IMR-90 (cell line): ENCODE data around the gene TRAPPC12. TPM values are rescaled to one million over a fixed set of nuclear protein-coding genes. Genes with fewer than 3 reads are reported as not detected.

Experiments used
- ATAC-seq: fragments of 200-7000 bp; cut with Tn5 transposase; 2 replicates; pipeline ENCODE4 v1.9.1; 2020; ENCODE audit warnings: low read depth, mild to moderate bottlenecking, moderate library complexity
- BruUV-seq: library from RNA; stranded (reverse); fragments of 400-500 nt; replicated peaks from 2 replicates; lab custom pipeline; 2021; lab: Mats Ljungman, UMichigan
- CTCF ChIA-PET: fragments of 300-600 bp; formaldehyde crosslinking; extraction: SDS; loops from one replicate; lab custom pipeline; 2021; ENCODE audit warnings: antibody characterized with exemption; lab: Yijun Ruan, JAX
- POLR2A ChIA-PET: fragments of 300-600 bp; sonication (Branson Sonifier 250); formaldehyde crosslinking; loops from one replicate; lab custom pipeline; 2022; ENCODE audit warnings: antibody characterized with exemption; ENCODE audit not compliant: unreplicated experiment; lab: Charles Lee
- DNase-seq: peaks from one replicate; pipeline ENCODE4 v3.0.0; 2013
- H2AFZ ChIP-seq: replicated peaks from 2 replicates; pipeline ENCODE3; 2013; ENCODE audit warnings: low read length, mild to moderate bottlenecking; ENCODE audit not compliant: poor library complexity
- H2AK5ac ChIP-seq: 2 replicates; pipeline ENCODE4 v1.6.1; 2013; ENCODE audit warnings: low read depth, low read length, inconsistent platforms
- H2AK9ac ChIP-seq: replicated peaks from 2 replicates; pipeline ENCODE3; 2013; ENCODE audit warnings: mild to moderate bottlenecking, low read depth, low read length, moderate library complexity; ENCODE audit not compliant: poor library complexity
- H2BK120ac ChIP-seq: 2 replicates; pipeline ENCODE4 v1.6.1; 2013; ENCODE audit warnings: low read depth, low read length, inconsistent platforms
- H2BK15ac ChIP-seq: 3 replicates; pipeline ENCODE4 v1.6.1; 2013; ENCODE audit warnings: low read depth, low read length, inconsistent platforms
- H2BK20ac ChIP-seq: 2 replicates; pipeline ENCODE4 v1.6.1; 2013; ENCODE audit warnings: low read depth, mild to moderate bottlenecking, inconsistent platforms, low read length, moderate library complexity
- H2BK5ac ChIP-seq: 2 replicates; pipeline ENCODE4 v1.6.1; 2013; ENCODE audit warnings: mild to moderate bottlenecking, low read depth, low read length, inconsistent platforms; ENCODE audit not compliant: poor library complexity, severe bottlenecking
- H3K14ac ChIP-seq: replicated peaks from 2 replicates; pipeline ENCODE4 v1.6.1; 2013; ENCODE audit warnings: low read depth, low read length, inconsistent platforms
- H3K18ac ChIP-seq: 2 replicates; pipeline ENCODE4 v1.6.1; 2013; ENCODE audit warnings: low read depth, low read length, control low read depth
- H3K23ac ChIP-seq: 2 replicates; pipeline ENCODE4 v1.6.1; 2013; ENCODE audit warnings: low read depth, low read length, inconsistent platforms
- H3K27ac ChIP-seq: 2 replicates; pipeline ENCODE4 v1.5.1; 2013; ENCODE audit warnings: mild to moderate bottlenecking, control low read depth, low read length; ENCODE audit not compliant: insufficient read depth
- H3K27me3 ChIP-seq: 2 replicates; pipeline ENCODE4 v1.6.1; 2013; ENCODE audit warnings: low read length; ENCODE audit not compliant: control insufficient read depth, insufficient read depth
- H3K36me3 ChIP-seq: 2 replicates; pipeline ENCODE4 v1.6.1; 2013; ENCODE audit warnings: low read length, mixed read lengths; ENCODE audit not compliant: control insufficient read depth, insufficient read depth
- H3K4ac ChIP-seq: 2 replicates; pipeline ENCODE4 v1.6.1; 2013; ENCODE audit warnings: low read depth, low read length, inconsistent platforms
- H3K4me1 ChIP-seq: 2 replicates; pipeline ENCODE4 v1.6.1; 2013; ENCODE audit warnings: low read length, mixed read lengths; ENCODE audit not compliant: control insufficient read depth, insufficient read depth
- H3K4me2 ChIP-seq: 2 replicates; pipeline ENCODE4 v1.6.1; 2013; ENCODE audit warnings: low read depth, mild to moderate bottlenecking, control low read depth, low read length, moderate library complexity
- H3K4me3 ChIP-seq: 2 replicates; pipeline ENCODE4 v1.5.1; 2013; ENCODE audit warnings: low read depth, mild to moderate bottlenecking, control low read depth, low read length, moderate library complexity; ENCODE audit not compliant: insufficient read depth
- H3K56ac ChIP-seq: 2 replicates; pipeline ENCODE4 v1.6.1; 2013; ENCODE audit warnings: low read length, inconsistent platforms; ENCODE audit not compliant: insufficient read depth; ENCODE audit errors: extremely low read depth
- H3K79me1 ChIP-seq, 2 experiments: 2 replicates each; pipeline ENCODE4 v1.6.1; 2013; ENCODE audit warnings: low read length in 2 of 2, inconsistent platforms in 1 of 2, low read depth in 1 of 2
- H3K9ac ChIP-seq: 2 replicates; pipeline ENCODE4 v1.6.1; 2013; ENCODE audit warnings: low read depth, low read length, control low read depth
- H3K9me1 ChIP-seq: 2 replicates; pipeline ENCODE4 v1.6.1; 2013; ENCODE audit warnings: low read length, inconsistent platforms; ENCODE audit not compliant: insufficient read depth
- H3K9me3 ChIP-seq: 2 replicates; pipeline ENCODE4 v1.6.1; 2013; ENCODE audit warnings: low read length; ENCODE audit not compliant: control insufficient read depth, insufficient read depth
- H4K20me1 ChIP-seq: 2 replicates; pipeline ENCODE4 v1.6.1; 2013; ENCODE audit warnings: low read length, inconsistent platforms; ENCODE audit not compliant: insufficient read depth
- H4K5ac ChIP-seq: 2 replicates; pipeline ENCODE4 v1.6.1; 2013; ENCODE audit warnings: mild to moderate bottlenecking, low read depth, low read length, control low read depth
- H4K8ac ChIP-seq, 2 experiments: 2 replicates each; pipeline ENCODE4 v1.6.1; 2013; ENCODE audit warnings: low read depth in 2 of 2, low read length in 2 of 2, control low read depth in 1 of 2, inconsistent platforms in 1 of 2
- H4K91ac ChIP-seq: 2 replicates; pipeline ENCODE4 v1.6.1; 2013; ENCODE audit warnings: low read depth, low read length, inconsistent platforms; ENCODE audit not compliant: insufficient read depth
- CEBPB ChIP-seq: IDR thresholded peaks from 2 replicates; pipeline ENCODE4 v1.6.1; 2012; ENCODE audit warnings: low read depth, low read length, improper control_type of control experiment
- POLR2A ChIP-seq: IDR thresholded peaks from 2 replicates; pipeline ENCODE4 v1.6.1; 2012; ENCODE audit warnings: mild to moderate bottlenecking, low read depth, low read length
- RCOR1 ChIP-seq: IDR thresholded peaks from 2 replicates; pipeline ENCODE4 v1.6.1; 2012; ENCODE audit warnings: mild to moderate bottlenecking, low read length, improper control_type of control experiment; ENCODE audit not compliant: insufficient replicate concordance
- SMC3 ChIP-seq: fragments of 150-350 bp; IDR thresholded peaks from 2 replicates; pipeline ENCODE4 v1.6.1; 2016; ENCODE audit warnings: low read depth, mild to moderate bottlenecking, antibody characterized with exemption, low read length, moderate library complexity
- WGBS, 2 experiments: methylation state at CpG; one replicate each; pipeline versions ENCODE4 v1.1.5 to v1.1.7; 2013; ENCODE audit warnings: missing lambda C conversion rate in 2 of 2; ENCODE audit not compliant: insufficient read length in 1 of 2; ENCODE audit errors: extremely low coverage in 2 of 2; 5-methylcytosine and 5-hydroxymethylcytosine counted together
- dilution Hi-C: fragments of 300-500 bp; cut with HindIII; formaldehyde crosslinking; loops from one replicate; pipeline ENCODE4 v1.14.3; 2018; ENCODE audit warnings: low sequenced_read_pairs; ENCODE audit not compliant: unreplicated experiment
- in situ Hi-C: fragments of 300-500 bp; cut with MboI; formaldehyde crosslinking; loops from 3 replicates; pipeline ENCODE4 v1.14.3; 2019; ENCODE audit warnings: low sequenced_read_pairs, inconsistent platforms, mixed read lengths
- intact Hi-C: fragments of 100-400 bp; cut with micrococcal nuclease; formaldehyde crosslinking; loops from 2 replicates; pipeline ENCODE4 v1.10.0; 2022
- polyA plus RNA-seq, 3 experiments: library from polyadenylated mRNA; depleted of rRNA; stranded (reverse); fragments of >200 nt; gene quantifications; 2 replicates each; pipeline ENCODE4 v1.2.3, GENCODE V29; 2012; ENCODE audit warnings: low replicate concordance in 1 of 3
- total RNA-seq: library from RNA; depleted of rRNA; stranded (reverse); fragments of >200 nt; gene quantifications from 2 replicates; pipeline ENCODE4 v1.2.3, GENCODE V29; 2012

TRAPPC12 gene
- total and polyA plus RNA-seq, 2 of the 4 experiments (the other 2 are of a cell fraction), result 25.8 to 69.9 TPM

GRCh38 chr2:3475771-3476170, 96.3 kb downstream of the TRAPPC12 start:
- no peak overlapping the region for H3K9ac ChIP-seq
- no peak overlapping the region for H2BK120ac ChIP-seq
- no peak overlapping the region for H3K27ac ChIP-seq
- no peak overlapping the region for H3K4ac ChIP-seq
- in situ Hi-C loops, result no loop called here
- H4K5ac ChIP-seq, result no peak overlapping the region
- ChIA-PET CTCF (no interaction called here), POLR2A (no interaction called here)
- H2AK5ac ChIP-seq, result no peak overlapping the region
- intact Hi-C loops, result no loop called here
- peaks cover 7 to 17% of the 10 kb centered on the region in 2 experiments; a peak in 3 of 4 replicates for H3K79me1 ChIP-seq
- H3K9me3 ChIP-seq, result no peaks in the 10 kb centered on the region
- no peak overlapping the region for H3K18ac ChIP-seq
- H3K56ac ChIP-seq, result no peak overlapping the region
- no peak overlapping the region for H2BK20ac ChIP-seq
- dilution Hi-C loops, result no loop called here
- no peak overlapping the region for H3K4me2 ChIP-seq
- H2BK5ac ChIP-seq, result no peak overlapping the region
- no peak overlapping the region for H4K91ac ChIP-seq
- H3K9me1 ChIP-seq, result peaks cover 16% of the 10 kb centered on the region; the same call in 1 of the 2 replicates
- H2BK15ac ChIP-seq, result no peak overlapping the region
- DNase-seq (no peak), ATAC-seq (no peak)
- H3K4me1 ChIP-seq, result peaks cover 12% of the 10 kb centered on the region
- no peak overlapping the region for H2AK9ac ChIP-seq
- H3K14ac ChIP-seq, result no peak overlapping the region
- no peak overlapping the region for H3K4me3 ChIP-seq
- peaks cover 44% of the 10 kb centered on the region for H3K36me3 ChIP-seq
- no TSS peak for BruUV-seq
- WGBS, 2 experiments, result 92% methylated on average over 21 of the region's 28 CpGs; no CpG with 5 or more reads in 1 of the 2 experiments
- H4K20me1 ChIP-seq, result no peaks in the 10 kb centered on the region
- H4K8ac ChIP-seq, result no peak overlapping the region
- H3K23ac ChIP-seq, result no peak overlapping the region
- no peak overlapping the region for H2AFZ ChIP-seq
- no peaks in the 10 kb centered on the region for H3K27me3 ChIP-seq
- no peak for TF ChIP-seq POLR2A
- TF ChIP-seq RCOR1, result no peak
- no peak for TF ChIP-seq SMC3
- no peak for TF ChIP-seq CEBPB
